Transverse colon (tissue), 4 donors: ENCODE results near the gene HS1BP3.

Experiments
- EP300 ChIP-seq: sonication (generic); formaldehyde crosslinking; IDR thresholded peaks from one replicate; pipeline ENCODE4 v1.6.1; 2017; ENCODE audit warnings: antibody characterized with exemption, low read depth
- POLR2A ChIP-seq: fragments of 450-650 bp; IDR thresholded peaks from one replicate; pipeline ENCODE4 v1.6.1; 2016; ENCODE audit warnings: antibody characterized with exemption, mild to moderate bottlenecking, moderate library complexity
- POLR2AphosphoS5 ChIP-seq, 3 donors: sonication (generic); formaldehyde crosslinking; IDR thresholded peaks; one replicate each; pipeline ENCODE4 v1.6.1; 2016; ENCODE audit warnings: antibody characterized with exemption in 3 of 3
- TF ChIP-seq, protein P1 (sequence below), 5 experiments: fragments of 200-600 bp in 3 of 5; fragments of 450-650 bp in 2 of 5; sonication (generic) in 3 of 5; IDR thresholded peaks; 1 replicate in 2 of 5; 2 replicates in 3 of 5; pipeline ENCODE4 v1.5.1; 2016 to 2017; ENCODE audit warnings: antibody characterized with exemption in 5 of 5, inconsistent platforms in 3 of 5, mild to moderate bottlenecking in 2 of 5, moderate library complexity in 1 of 5

DNA sequence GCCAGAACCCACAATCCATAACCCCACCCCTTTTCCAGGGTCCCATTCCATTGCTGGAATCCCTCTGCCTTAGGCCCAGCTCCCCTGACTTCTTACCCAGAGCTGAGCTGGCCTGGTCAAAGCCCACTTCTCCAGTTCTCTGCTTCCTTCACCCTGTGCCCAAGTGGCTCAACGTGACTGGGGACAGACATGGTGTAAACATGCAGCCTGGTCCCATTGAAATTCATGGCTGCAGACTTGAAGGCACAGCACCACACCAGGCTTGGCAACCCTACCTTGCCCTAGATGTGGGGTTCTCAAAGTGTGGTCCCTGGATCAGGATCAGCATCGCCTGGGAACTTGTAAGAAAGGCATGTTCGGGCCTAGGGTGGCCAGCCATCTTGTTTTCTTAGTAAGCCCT, 3.7 kb downstream of the HS1BP3 start:
- TF ChIP-seq, protein P1, sequence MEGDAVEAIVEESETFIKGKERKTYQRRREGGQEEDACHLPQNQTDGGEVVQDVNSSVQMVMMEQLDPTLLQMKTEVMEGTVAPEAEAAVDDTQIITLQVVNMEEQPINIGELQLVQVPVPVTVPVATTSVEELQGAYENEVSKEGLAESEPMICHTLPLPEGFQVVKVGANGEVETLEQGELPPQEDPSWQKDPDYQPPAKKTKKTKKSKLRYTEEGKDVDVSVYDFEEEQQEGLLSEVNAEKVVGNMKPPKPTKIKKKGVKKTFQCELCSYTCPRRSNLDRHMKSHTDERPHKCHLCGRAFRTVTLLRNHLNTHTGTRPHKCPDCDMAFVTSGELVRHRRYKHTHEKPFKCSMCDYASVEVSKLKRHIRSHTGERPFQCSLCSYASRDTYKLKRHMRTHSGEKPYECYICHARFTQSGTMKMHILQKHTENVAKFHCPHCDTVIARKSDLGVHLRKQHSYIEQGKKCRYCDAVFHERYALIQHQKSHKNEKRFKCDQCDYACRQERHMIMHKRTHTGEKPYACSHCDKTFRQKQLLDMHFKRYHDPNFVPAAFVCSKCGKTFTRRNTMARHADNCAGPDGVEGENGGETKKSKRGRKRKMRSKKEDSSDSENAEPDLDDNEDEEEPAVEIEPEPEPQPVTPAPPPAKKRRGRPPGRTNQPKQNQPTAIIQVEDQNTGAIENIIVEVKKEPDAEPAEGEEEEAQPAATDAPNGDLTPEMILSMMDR (IDR thresholded peaks at IDR 0.05): no peak
- TF ChIP-seq EP300: no peak
- TF ChIP-seq POLR2AphosphoS5 (IDR thresholded peaks at IDR 0.05): no peak
- no peak for TF ChIP-seq POLR2A
